ENCODE measurements around the gene PSMD12. TPM values are rescaled to one million over a fixed set of nuclear protein-coding genes. Genes with fewer than 3 reads are reported as not detected.

PSMD12 gene
- total RNA-seq, 4 donors from 2014 or later: 24.1 to 45.3 (median 27.7) TPM

DNA sequence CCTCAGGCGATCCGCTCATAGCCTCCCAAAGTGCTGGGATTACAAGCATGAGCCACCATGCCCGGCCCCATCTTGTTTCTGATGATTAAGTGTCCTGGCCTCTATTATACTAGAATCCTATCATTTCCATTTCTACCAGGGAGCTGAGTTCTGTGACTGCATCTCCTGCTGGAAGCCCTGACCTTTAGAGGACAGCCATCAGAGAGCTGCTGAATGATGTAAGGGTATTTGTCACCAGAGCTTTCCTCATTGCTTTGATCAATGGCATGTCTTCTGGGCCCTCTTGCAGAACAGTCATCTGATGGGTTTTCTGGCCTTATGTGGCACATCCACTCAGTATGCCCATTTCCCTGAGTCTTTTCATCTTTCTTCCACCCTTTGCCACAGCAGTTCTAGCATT, 39.9 kb downstream of the PSMD12 start:
- TF ChIP-seq, protein P1, sequence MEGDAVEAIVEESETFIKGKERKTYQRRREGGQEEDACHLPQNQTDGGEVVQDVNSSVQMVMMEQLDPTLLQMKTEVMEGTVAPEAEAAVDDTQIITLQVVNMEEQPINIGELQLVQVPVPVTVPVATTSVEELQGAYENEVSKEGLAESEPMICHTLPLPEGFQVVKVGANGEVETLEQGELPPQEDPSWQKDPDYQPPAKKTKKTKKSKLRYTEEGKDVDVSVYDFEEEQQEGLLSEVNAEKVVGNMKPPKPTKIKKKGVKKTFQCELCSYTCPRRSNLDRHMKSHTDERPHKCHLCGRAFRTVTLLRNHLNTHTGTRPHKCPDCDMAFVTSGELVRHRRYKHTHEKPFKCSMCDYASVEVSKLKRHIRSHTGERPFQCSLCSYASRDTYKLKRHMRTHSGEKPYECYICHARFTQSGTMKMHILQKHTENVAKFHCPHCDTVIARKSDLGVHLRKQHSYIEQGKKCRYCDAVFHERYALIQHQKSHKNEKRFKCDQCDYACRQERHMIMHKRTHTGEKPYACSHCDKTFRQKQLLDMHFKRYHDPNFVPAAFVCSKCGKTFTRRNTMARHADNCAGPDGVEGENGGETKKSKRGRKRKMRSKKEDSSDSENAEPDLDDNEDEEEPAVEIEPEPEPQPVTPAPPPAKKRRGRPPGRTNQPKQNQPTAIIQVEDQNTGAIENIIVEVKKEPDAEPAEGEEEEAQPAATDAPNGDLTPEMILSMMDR (IDR thresholded peaks at IDR 0.05; ENCODE audit: low read depth): no peak

DNA sequence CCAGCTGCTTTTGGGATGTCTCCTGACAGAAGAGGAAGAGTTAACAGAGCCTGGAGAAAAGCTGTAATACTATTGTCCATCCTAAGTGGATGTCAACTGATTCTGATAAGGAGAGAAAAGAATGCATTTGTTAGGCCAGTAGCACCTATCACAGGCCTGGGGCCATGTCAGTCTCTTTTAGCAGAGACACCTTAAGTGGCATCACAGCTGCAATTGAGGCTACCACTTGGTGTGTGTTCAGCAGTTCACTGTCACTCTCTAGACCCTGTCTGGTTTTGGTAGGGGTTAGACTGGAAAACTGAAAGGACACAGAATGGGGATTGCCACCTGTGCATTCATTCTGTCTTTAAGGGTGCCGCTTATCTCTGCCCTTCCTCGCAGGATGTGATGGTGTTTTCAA, 42.0 kb downstream of the PSMD12 start:
- TF ChIP-seq, protein P1 (IDR thresholded peaks at IDR 0.05; ENCODE audit: low read depth): no peak

GRCh38 chr17:67323445-67323844, 42.9 kb downstream of the PSMD12 start:
- TF ChIP-seq, protein P1 (IDR thresholded peaks at IDR 0.05; ENCODE audit: low read depth): no peak

GRCh38 chr17:67322042-67322787, 44.2 kb downstream of the PSMD12 start:
- TF ChIP-seq, protein P1 (IDR thresholded peaks at IDR 0.05; ENCODE audit: low read depth): no peak

GRCh38 chr17:67316781-67317180, 49.6 kb downstream of the PSMD12 start:
- TF ChIP-seq, protein P1 (IDR thresholded peaks at IDR 0.05; ENCODE audit: low read depth): no peak

GRCh38 chr17:67315865-67316264, 50.5 kb downstream of the PSMD12 start:
- TF ChIP-seq, protein P1 (IDR thresholded peaks at IDR 0.05; ENCODE audit: low read depth): no peak

DNA sequence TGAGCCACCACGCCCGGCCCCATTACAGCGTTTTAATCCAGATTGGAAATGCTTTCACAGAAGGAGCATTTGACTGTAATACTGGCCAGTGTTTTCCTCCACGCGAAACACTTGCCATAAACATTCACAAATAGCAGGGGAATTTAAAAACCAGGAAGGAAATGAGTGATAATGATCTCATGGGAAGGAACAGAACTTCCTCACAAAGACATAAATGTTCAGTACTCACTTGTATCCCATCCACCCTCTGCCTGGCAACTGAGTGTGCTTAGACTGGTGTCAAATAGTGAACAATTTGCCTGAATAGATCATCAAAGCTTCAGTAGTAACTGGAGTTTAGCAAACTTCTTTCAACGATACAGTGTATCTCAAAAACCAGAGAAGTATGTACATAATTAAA, 54.1 kb downstream of the PSMD12 start:
- TF ChIP-seq, protein P1 (IDR thresholded peaks at IDR 0.05; ENCODE audit: low read depth): no peak
